Keratinocyte (primary cell): ENCODE measurements around the gene PTS. TPM values are rescaled to one million over a fixed set of nuclear protein-coding genes. Genes with fewer than 3 reads are reported as not detected.

Source experiments
- DNase-seq: peaks from one replicate; pipeline ENCODE4 v3.0.0-alpha.2; 2011; ENCODE audit warnings: low read depth, missing footprints, low spot score
- FAIRE-seq: peaks from 2 replicates; lab custom pipeline; 2011; peaks lifted over from hg19 to GRCh38; lab: Jason Lieb, UNC
- H2AFZ ChIP-seq: 2 replicates; pipeline ENCODE4 v1.6.0; 2012; ENCODE audit warnings: low read length, control low read depth, inconsistent platforms; ENCODE audit not compliant: control insufficient read depth
- H3K27ac ChIP-seq: 2 replicates; pipeline ENCODE4 v1.5.1; 2011; ENCODE audit warnings: low read length; ENCODE audit not compliant: control insufficient read depth, insufficient read depth
- H3K27me3 ChIP-seq: 3 replicates; pipeline ENCODE4 v1.6.0; 2011; ENCODE audit warnings: low read length; ENCODE audit not compliant: control insufficient read depth, insufficient read depth; ENCODE audit errors: extremely low read depth
- H3K36me3 ChIP-seq, 2 experiments: 2 replicates in 1 of 2; 3 replicates in 1 of 2; pipeline ENCODE4 v1.5.1; 2011; ENCODE audit warnings: low read length in 2 of 2, mild to moderate bottlenecking in 1 of 2; ENCODE audit not compliant: control insufficient read depth in 2 of 2, insufficient read depth in 2 of 2; ENCODE audit errors: extremely low read depth in 1 of 2
- H3K4me1 ChIP-seq: 3 replicates; pipeline ENCODE4 v1.5.1; 2011; ENCODE audit warnings: low read length; ENCODE audit not compliant: control insufficient read depth, insufficient read depth; ENCODE audit errors: extremely low read depth
- H3K4me2 ChIP-seq: 3 replicates; pipeline ENCODE4 v1.6.0; 2011; ENCODE audit warnings: low read depth, low read length; ENCODE audit not compliant: control insufficient read depth, insufficient read depth; ENCODE audit errors: extremely low read depth
- H3K4me3 ChIP-seq, 3 experiments: fragments of 200-600 bp in 1 of 3; sonication (generic) in 1 of 3; 2 replicates in 2 of 3; 3 replicates in 1 of 3; pipeline ENCODE4 v1.5.1; 2011 to 2016; ENCODE audit warnings: low read length in 3 of 3, mild to moderate bottlenecking in 3 of 3, control low read depth in 2 of 3, inconsistent platforms in 1 of 3, low read depth in 1 of 3, mixed read lengths in 1 of 3, mixed run types in 1 of 3, moderate library complexity in 1 of 3; ENCODE audit not compliant: control insufficient read depth in 2 of 3, insufficient read depth in 2 of 3; ENCODE audit errors: extremely low read depth in 1 of 3
- H3K79me2 ChIP-seq: 2 replicates; pipeline ENCODE4 v1.6.0; 2012; ENCODE audit warnings: low read length; ENCODE audit not compliant: control insufficient read depth, insufficient read depth
- H3K9ac ChIP-seq: 3 replicates; pipeline ENCODE4 v1.6.0; 2011; ENCODE audit warnings: low read length; ENCODE audit not compliant: control insufficient read depth, insufficient read depth; ENCODE audit errors: extremely low read depth
- H3K9me1 ChIP-seq: 3 replicates; pipeline ENCODE4 v1.6.0; 2011; ENCODE audit warnings: low read length; ENCODE audit not compliant: control insufficient read depth, insufficient read depth; ENCODE audit errors: extremely low read depth
- H3K9me3 ChIP-seq: 2 replicates; pipeline ENCODE4 v1.5.1; 2012; ENCODE audit warnings: low read depth, low read length; ENCODE audit not compliant: control insufficient read depth
- H4K20me1 ChIP-seq: 3 replicates; pipeline ENCODE4 v1.6.0; 2011; ENCODE audit warnings: low read length; ENCODE audit not compliant: control insufficient read depth, insufficient read depth; ENCODE audit errors: extremely low read depth
- CTCF ChIP-seq, 3 experiments: IDR thresholded peaks in 1 of 3; conservative IDR thresholded peaks in 1 of 3; optimal IDR thresholded peaks in 1 of 3; 2 replicates in 2 of 3; 3 replicates in 1 of 3; pipeline versions ENCODE3 to v1.5.1; 2011; ENCODE audit warnings: low read length in 3 of 3, mild to moderate bottlenecking in 3 of 3, moderate library complexity in 2 of 3, control low read depth in 1 of 3, inconsistent platforms in 1 of 3; ENCODE audit not compliant: insufficient read depth in 2 of 3; ENCODE audit errors: extremely low read depth in 1 of 3
- EZH2 ChIP-seq: IDR thresholded peaks from one replicate; pipeline ENCODE4 v1.6.1; 2012; ENCODE audit warnings: inconsistent platforms, mild to moderate bottlenecking, low read length, moderate library complexity
- dilution Hi-C: fragments of 300-500 bp; cut with MboI; formaldehyde crosslinking; loops from one replicate; pipeline ENCODE4 v1.7.0; 2020; ENCODE audit warnings: low sequenced_read_pairs; ENCODE audit not compliant: extremely low pct_ligation_motif_present
- polyA plus RNA-seq, 5 experiments: library from polyadenylated mRNA; depleted of rRNA in 3 of 5; stranded (reverse) in 3 of 5; stranded (forward) in 1 of 5; unstranded in 1 of 5; fragments of >200 nt; gene quantifications; 1 replicate in 1 of 5; 2 replicates in 3 of 5; 3 replicates in 1 of 5; pipeline versions ENCODE4 v1.2.1 to v1.2.3, GENCODE V29; 2011 to 2012; ENCODE audit warnings: missing spikeins in 2 of 5, low read depth in 1 of 5, low replicate concordance in 1 of 5

Gene PTS
- polyA plus RNA-seq, 1 donor (not counting 4 experiments of a cell fraction or from before 2014, with no cell fraction given): 72.5 TPM

- H3K9me3 ChIP-seq: no peaks in the 10 kb centered on the region
- no peaks in the 10 kb centered on the region for H4K20me1 ChIP-seq
- peaks cover 15% of the 10 kb centered on the region for H3K4me1 ChIP-seq
- no peak for FAIRE-seq
- H3K4me2 ChIP-seq: peak overlapping the region; percentile 96
- H3K9ac ChIP-seq: peak overlapping the region; percentile 93
- H2AFZ ChIP-seq: no peak overlapping the region
- DNase-seq: no peak
- no peak for TF ChIP-seq CTCF (optimal IDR thresholded peaks at IDR 0.05 in 1 of 3, IDR thresholded peaks at IDR 0.05 in 1 of 3, conservative IDR thresholded peaks at IDR 0.05 in 1 of 3; ENCODE audit: extremely low read depth in 1 of 3, insufficient read depth in 2 of 3, low read length in 3 of 3)
- TF ChIP-seq EZH2: no peak
- peaks cover 2% of the 10 kb centered on the region for H3K9me1 ChIP-seq
- no peaks in the 10 kb centered on the region for H3K27me3 ChIP-seq
- H3K79me2 ChIP-seq: peaks cover 37% of the 10 kb centered on the region
- peak overlapping the region; percentile 62 to 99 (median 97) for H3K4me3 ChIP-seq
- peaks cover 9 to 18% of the 10 kb centered on the region in 2 experiments for H3K36me3 ChIP-seq
- peak overlapping the region; percentile 97 for H3K27ac ChIP-seq
- dilution Hi-C loops: no loop called here
Observed at GRCh38 chr11:112227471-112227870, 1.2 kb downstream of the PTS start.

GRCh38 chr11:112228706-112229105 is 2.5 kb downstream of the PTS start:
- dilution Hi-C loops: no loop called here
- no peak overlapping the region for H3K4me3 ChIP-seq
- no peak overlapping the region for H2AFZ ChIP-seq
- peaks cover 2% of the 10 kb centered on the region for H3K9me1 ChIP-seq
- FAIRE-seq (no peak), DNase-seq (no peak)
- H3K9me3 ChIP-seq: no peaks in the 10 kb centered on the region
- no peak overlapping the region for H3K4me2 ChIP-seq
- no peak for TF ChIP-seq EZH2
- TF ChIP-seq CTCF (optimal IDR thresholded peaks at IDR 0.05 in 1 of 3, IDR thresholded peaks at IDR 0.05 in 1 of 3, conservative IDR thresholded peaks at IDR 0.05 in 1 of 3; ENCODE audit: extremely low read depth in 1 of 3, insufficient read depth in 2 of 3, low read length in 3 of 3): no peak
- no peaks in the 10 kb centered on the region for H3K27me3 ChIP-seq
- H4K20me1 ChIP-seq: no peaks in the 10 kb centered on the region
- H3K36me3 ChIP-seq: peaks cover 10 to 18% of the 10 kb centered on the region in 2 experiments
- H3K9ac ChIP-seq: no peak overlapping the region
- H3K4me1 ChIP-seq: peaks cover 10% of the 10 kb centered on the region
- peaks cover 37% of the 10 kb centered on the region for H3K79me2 ChIP-seq
- H3K27ac ChIP-seq: no peak overlapping the region
